Fibroblast of mammary gland (primary cell): ENCODE data around the gene GCAT.

Experiments used
- DNase-seq: peaks from one replicate; pipeline ENCODE4 v3.0.0-alpha.2; 2010; ENCODE audit warnings: low read depth
- H3K4me3 ChIP-seq: 2 replicates; pipeline ENCODE4 v1.5.1; 2011; ENCODE audit warnings: low read depth, mild to moderate bottlenecking, low read length, moderate library complexity; ENCODE audit not compliant: control insufficient read depth
- CTCF ChIP-seq: conservative IDR thresholded peaks from 2 replicates; pipeline ENCODE4 v1.5.1; 2011; ENCODE audit warnings: low read depth, low read length, inconsistent platforms; ENCODE audit not compliant: control insufficient read depth, insufficient read depth

The GCAT gene

GRCh38 chr22:37824674-37825641 lies 17.2 kb downstream of the GCAT start:
- no peak for TF ChIP-seq CTCF
- no peak overlapping the region for H3K4me3 ChIP-seq
- no peak for DNase-seq

- DNase-seq: no peak
- TF ChIP-seq CTCF: no peak
- H3K4me3 ChIP-seq: no peak overlapping the region
Observed at GRCh38 chr22:37827056-37827455, 19.3 kb downstream of the GCAT start.

GRCh38 chr22:37830093-37830842 lies 22.5 kb downstream of the GCAT start:
- DNase-seq: no peak
- H3K4me3 ChIP-seq: no peak overlapping the region
- no peak for TF ChIP-seq CTCF

- H3K4me3 ChIP-seq: no peak overlapping the region
- no peak for DNase-seq
- no peak for TF ChIP-seq CTCF
Observed at GRCh38 chr22:37831472-37831871, 23.7 kb downstream of the GCAT start.

GRCh38 chr22:37832022-37832857 lies 24.5 kb downstream of the GCAT start:
- TF ChIP-seq CTCF: no peak
- no peak for DNase-seq
- H3K4me3 ChIP-seq: no peak overlapping the region
